Erythroblast (primary cell): Measurements from ENCODE around the gene ACADSB.

Experiments used
- DNase-seq, 2 experiments: peaks; one replicate each; lab custom pipeline; 2025; lab: John Stamatoyannopoulos, UW
- GATA1 ChIP-seq: IDR thresholded peaks from 2 replicates; pipeline ENCODE4 v1.6.1; 2011; ENCODE audit warnings: low read depth, mild to moderate bottlenecking, control low read depth, low read length, moderate library complexity
- POLR2A ChIP-seq: IDR thresholded peaks from 2 replicates; pipeline ENCODE4 v1.6.1; 2011; ENCODE audit warnings: mild to moderate bottlenecking, low read length

Gene ACADSB

GRCh38 chr10:122993797-122994336 lies 14.9 kb upstream of the ACADSB start:
- no peak for TF ChIP-seq POLR2A
- TF ChIP-seq GATA1: no peak
- DNase-seq: no peak

- no peak for TF ChIP-seq GATA1
- TF ChIP-seq POLR2A: no peak
- no peak for DNase-seq
Measured at GRCh38 chr10:122995936-122996335, 12.9 kb upstream of the ACADSB start.

GRCh38 chr10:122997864-122998263 lies 10.9 kb upstream of the ACADSB start:
- no peak for DNase-seq
- TF ChIP-seq POLR2A (no peak), GATA1 (no peak)

GRCh38 chr10:122998360-122998917 lies 10.4 kb upstream of the ACADSB start:
- TF ChIP-seq GATA1: no peak
- DNase-seq: no peak

GRCh38 chr10:122998934-122999333 lies 9.9 kb upstream of the ACADSB start:
- no peak for TF ChIP-seq POLR2A
- TF ChIP-seq GATA1: no peak
- no peak for DNase-seq

- DNase-seq: no peak
- TF ChIP-seq GATA1 (no peak), POLR2A (no peak)
Measured at GRCh38 chr10:122999347-122999746, 9.5 kb upstream of the ACADSB start.

GRCh38 chr10:123000155-123000554 lies 8.7 kb upstream of the ACADSB start:
- TF ChIP-seq POLR2A (no peak), GATA1 (no peak)
- no peak for DNase-seq

- TF ChIP-seq POLR2A (no peak), GATA1 (no peak)
- peak; percentile 11 to 69 for DNase-seq
Measured at GRCh38 chr10:123001370-123001769, 7.4 kb upstream of the ACADSB start.

- TF ChIP-seq POLR2A (no peak), GATA1 (no peak)
- peak; percentile 22 to 23 for DNase-seq
Measured at GRCh38 chr10:123004298-123004697, 4.5 kb upstream of the ACADSB start.

- peak; percentile 75 for DNase-seq
- TF ChIP-seq POLR2A: no peak
- TF ChIP-seq GATA1: no peak
Measured at GRCh38 chr10:123007558-123008354, 1.1 kb upstream of the ACADSB start.

GRCh38 chr10:123009105-123009820 lies 457 bp downstream of the ACADSB start:
- TF ChIP-seq GATA1: no peak
- peak; percentile 57 for TF ChIP-seq POLR2A
- peak; percentile 61 to 62 for DNase-seq

- DNase-seq: no peak
- TF ChIP-seq GATA1 (no peak), POLR2A (no peak)
Measured at GRCh38 chr10:123011987-123012386, 3.2 kb downstream of the ACADSB start.

- no peak for DNase-seq
- no peak for TF ChIP-seq GATA1
- TF ChIP-seq POLR2A: no peak
Measured at GRCh38 chr10:123013456-123014419, 4.9 kb downstream of the ACADSB start.
